ENCODE results near the gene MAP2K6. TPM values are rescaled to one million over a fixed set of nuclear protein-coding genes. Genes with fewer than 3 reads are reported as not detected.

Gene MAP2K6
- polyA plus RNA-seq, 4 donors = 5.1 to 21.2 (median 13.4) TPM

DNA sequence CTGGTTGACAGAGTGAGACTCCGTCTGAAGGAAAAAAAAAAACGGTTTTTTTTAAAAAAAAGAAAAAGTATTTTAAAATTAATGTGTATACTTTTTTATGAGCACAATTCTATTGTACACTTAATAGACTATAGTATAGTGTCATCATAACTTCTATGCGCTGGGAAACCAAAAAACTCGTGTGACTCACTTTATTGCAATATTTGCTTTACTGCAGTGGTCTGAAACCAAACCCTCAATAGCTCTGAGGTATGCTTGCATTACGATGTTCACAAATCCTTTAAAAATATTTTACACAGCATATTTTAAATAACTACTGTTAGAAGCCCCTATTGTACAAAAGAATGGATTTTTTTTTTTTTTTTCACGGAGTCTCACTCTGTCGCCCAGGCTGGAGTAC is 12.4 kb upstream of the MAP2K6 start:
- DNase-seq = no peak
- Histone ChIP-seq H3K4me3 (ENCODE audit: low read depth in 1 of 3, low read length in 3 of 3) (no peak overlapping the region), H3K27me3 (ENCODE audit: control insufficient read depth in 3 of 3, insufficient read depth in 3 of 3, low read length in 3 of 3) (no peaks in the 10 kb centered on the region), H3K9me3 (ENCODE audit: control insufficient read depth in 2 of 2, insufficient read depth in 1 of 2, low read depth in 1 of 2, low read length in 1 of 2) (peaks cover 0 to 8% of the 10 kb centered on the region in 2 donors), H3K36me3 (ENCODE audit: control insufficient read depth in 3 of 3, insufficient read depth in 2 of 3, low read depth in 1 of 3, low read length in 3 of 3) (no peaks in the 10 kb centered on the region), H3K4me1 (ENCODE audit: control insufficient read depth in 3 of 3, insufficient read depth in 2 of 3, low read depth in 1 of 3, low read length in 2 of 3) (no peaks in the 10 kb centered on the region), H3K27ac (ENCODE audit: low read depth in 1 of 3, low read length in 2 of 3) (no peak overlapping the region)
- 86 to 91% (median 91%) methylated on average over 7 of the region's 7 CpGs for WGBS, 3 donors
- no peak for FAIRE-seq

DNA sequence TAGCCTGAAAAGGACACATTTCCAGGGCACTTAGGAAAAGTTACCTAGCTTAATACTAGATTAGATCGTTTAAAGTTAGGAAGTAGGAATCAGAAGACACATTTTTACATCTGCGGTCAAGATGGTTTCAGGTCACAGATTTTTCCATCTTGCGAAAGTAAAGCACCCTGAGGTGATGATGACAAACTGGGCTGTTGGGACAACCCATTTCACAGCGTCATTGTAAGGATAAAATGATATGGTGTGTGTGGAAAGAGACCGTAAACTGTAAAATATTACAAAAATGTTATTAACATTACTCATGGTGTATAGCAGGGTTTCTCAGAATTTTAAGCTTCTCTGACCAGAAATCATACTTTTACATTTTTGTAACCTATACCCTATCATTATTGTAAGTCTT is 10.1 kb upstream of the MAP2K6 start:
- Histone ChIP-seq H3K4me3 (ENCODE audit: low read depth in 1 of 3, low read length in 3 of 3) (no peak overlapping the region), H3K27ac (ENCODE audit: low read depth in 1 of 3, low read length in 2 of 3) (no peak overlapping the region), H3K9me3 (ENCODE audit: control insufficient read depth in 2 of 2, insufficient read depth in 1 of 2, low read depth in 1 of 2, low read length in 1 of 2) (peaks cover 0 to 8% of the 10 kb centered on the region in 2 donors), H3K27me3 (ENCODE audit: control insufficient read depth in 3 of 3, insufficient read depth in 3 of 3, low read length in 3 of 3) (no peaks in the 10 kb centered on the region), H3K36me3 (ENCODE audit: control insufficient read depth in 3 of 3, insufficient read depth in 2 of 3, low read depth in 1 of 3, low read length in 3 of 3) (no peaks in the 10 kb centered on the region), H3K4me1 (ENCODE audit: control insufficient read depth in 3 of 3, insufficient read depth in 2 of 3, low read depth in 1 of 3, low read length in 2 of 3) (no peaks in the 10 kb centered on the region)
- WGBS, 3 donors = 75 to 88% (median 88%) methylated on average over 5 of the region's 5 CpGs
- no peak for DNase-seq
- FAIRE-seq = no peak

DNA sequence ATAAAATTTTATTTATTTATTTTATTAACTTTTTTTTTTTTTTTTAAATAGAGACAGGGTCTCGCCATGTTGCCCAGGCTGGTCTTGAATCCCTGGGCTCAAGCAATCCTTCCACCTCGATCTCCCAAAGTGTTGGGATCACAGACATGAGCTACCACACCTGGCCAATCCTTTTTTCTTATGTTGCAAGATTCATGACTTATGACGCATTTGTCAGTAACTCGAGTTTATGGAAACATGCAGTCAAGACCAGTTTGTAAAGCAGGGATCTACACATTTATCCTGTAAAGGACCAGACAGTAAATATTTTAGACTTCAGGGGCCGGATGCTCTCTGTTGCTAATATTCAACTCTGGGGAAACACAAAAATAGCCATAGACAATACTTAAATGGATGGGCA is 9.4 kb upstream of the MAP2K6 start:
- Histone ChIP-seq H3K4me1 (ENCODE audit: control insufficient read depth in 3 of 3, insufficient read depth in 2 of 3, low read depth in 1 of 3, low read length in 2 of 3) (no peaks in the 10 kb centered on the region), H3K4me3 (ENCODE audit: low read depth in 1 of 3, low read length in 3 of 3) (no peak overlapping the region), H3K36me3 (ENCODE audit: control insufficient read depth in 3 of 3, insufficient read depth in 2 of 3, low read depth in 1 of 3, low read length in 3 of 3) (no peaks in the 10 kb centered on the region), H3K27me3 (ENCODE audit: control insufficient read depth in 3 of 3, insufficient read depth in 3 of 3, low read length in 3 of 3) (no peaks in the 10 kb centered on the region), H3K9me3 (ENCODE audit: control insufficient read depth in 2 of 2, insufficient read depth in 1 of 2, low read depth in 1 of 2, low read length in 1 of 2) (peaks cover 0 to 5% of the 10 kb centered on the region in 2 donors), H3K27ac (ENCODE audit: low read depth in 1 of 3, low read length in 2 of 3) (no peak overlapping the region)
- FAIRE-seq = no peak
- DNase-seq = no peak
- WGBS, 3 donors = 88 to 92% (median 91%) methylated on average over 5 of the region's 5 CpGs

DNA sequence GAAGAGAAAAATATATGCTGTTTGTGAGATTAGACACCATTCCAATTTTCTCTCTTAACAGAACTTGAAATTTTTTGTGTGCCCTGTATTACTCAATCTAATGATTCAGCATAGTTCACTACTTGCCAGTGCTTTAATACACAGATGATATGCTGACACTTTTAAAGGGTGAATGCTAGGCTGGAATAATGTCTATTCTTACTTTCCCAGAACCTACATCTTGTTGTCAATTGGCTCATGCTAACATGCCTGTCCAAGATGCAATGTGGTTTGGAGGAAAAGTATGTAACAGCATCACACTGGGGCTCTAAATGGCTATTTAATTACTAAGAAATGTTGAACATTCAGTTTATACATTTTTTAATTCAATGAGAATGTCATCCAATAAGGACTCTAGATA is 7.6 kb upstream of the MAP2K6 start:
- Histone ChIP-seq H3K4me1 (ENCODE audit: control insufficient read depth in 3 of 3, insufficient read depth in 2 of 3, low read depth in 1 of 3, low read length in 2 of 3) (no peaks in the 10 kb centered on the region), H3K27me3 (ENCODE audit: control insufficient read depth in 3 of 3, insufficient read depth in 3 of 3, low read length in 3 of 3) (no peaks in the 10 kb centered on the region), H3K27ac (ENCODE audit: low read depth in 1 of 3, low read length in 2 of 3) (no peak overlapping the region), H3K9me3 (ENCODE audit: control insufficient read depth in 2 of 2, insufficient read depth in 1 of 2, low read depth in 1 of 2, low read length in 1 of 2) (no peaks in the 10 kb centered on the region), H3K4me3 (ENCODE audit: low read depth in 1 of 3, low read length in 3 of 3) (no peak overlapping the region), H3K36me3 (ENCODE audit: control insufficient read depth in 3 of 3, insufficient read depth in 2 of 3, low read depth in 1 of 3, low read length in 3 of 3) (no peaks in the 10 kb centered on the region)
- FAIRE-seq = no peak
- no peak for DNase-seq

DNA sequence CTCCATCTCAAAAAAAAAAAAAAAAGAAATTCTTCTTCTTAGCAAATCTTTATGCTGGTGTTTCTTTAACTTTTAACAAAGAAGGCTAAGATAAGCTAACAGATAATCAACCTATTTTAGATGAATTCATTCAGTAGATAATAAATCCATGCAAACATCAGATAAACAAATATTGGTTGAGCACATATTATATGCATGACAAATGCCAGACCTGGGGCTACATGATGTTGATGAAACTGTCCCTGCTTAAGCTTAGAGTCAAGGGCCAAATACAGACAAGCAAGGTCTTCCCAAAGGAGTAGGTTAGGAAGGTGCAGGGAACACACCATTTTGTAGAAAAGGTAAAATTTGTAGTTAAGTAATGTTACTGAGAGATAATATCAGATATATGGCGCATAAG is 6.7 kb upstream of the MAP2K6 start:
- no peak for FAIRE-seq
- no peak overlapping the region for H3K4me3 ChIP-seq (ENCODE audit: low read depth in 1 of 3, low read length in 3 of 3)
- H3K27ac ChIP-seq (ENCODE audit: low read depth in 1 of 3, low read length in 2 of 3) = no peak overlapping the region
- no peaks in the 10 kb centered on the region for H3K36me3 ChIP-seq (ENCODE audit: control insufficient read depth in 3 of 3, insufficient read depth in 2 of 3, low read depth in 1 of 3, low read length in 3 of 3)
- no peaks in the 10 kb centered on the region for H3K27me3 ChIP-seq (ENCODE audit: control insufficient read depth in 3 of 3, insufficient read depth in 3 of 3, low read length in 3 of 3)
- DNase-seq = no peak
- H3K4me1 ChIP-seq (ENCODE audit: control insufficient read depth in 3 of 3, insufficient read depth in 2 of 3, low read depth in 1 of 3, low read length in 2 of 3) = no peaks in the 10 kb centered on the region
- WGBS, 3 donors = 95 to 100% (median 98%) methylated on average over 1 of the region's 1 CpG
- H3K9me3 ChIP-seq (ENCODE audit: control insufficient read depth in 2 of 2, insufficient read depth in 1 of 2, low read depth in 1 of 2, low read length in 1 of 2) = no peaks in the 10 kb centered on the region

DNA sequence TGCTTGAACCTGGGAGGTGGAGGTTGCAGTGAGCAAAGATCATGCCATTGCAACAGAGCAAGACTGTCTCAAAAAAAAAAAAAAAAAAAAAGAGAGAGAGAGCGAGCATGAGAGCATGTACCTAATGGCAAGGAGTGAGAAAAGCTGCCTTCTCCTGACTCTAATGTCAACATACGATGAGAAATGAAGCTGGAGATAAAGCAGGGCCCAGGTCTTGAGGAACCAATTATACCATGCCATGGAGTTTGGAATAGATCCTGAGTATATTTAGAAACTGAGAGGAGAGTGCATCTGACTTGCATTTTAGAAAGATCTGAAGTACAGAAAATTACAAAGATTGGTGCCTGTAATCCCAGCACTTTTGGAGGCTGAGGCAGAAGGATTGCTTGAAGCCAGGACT is 3.8 kb upstream of the MAP2K6 start:
- Histone ChIP-seq H3K4me1 (ENCODE audit: control insufficient read depth in 3 of 3, insufficient read depth in 2 of 3, low read depth in 1 of 3, low read length in 2 of 3) (no peaks in the 10 kb centered on the region), H3K27ac (ENCODE audit: low read depth in 1 of 3, low read length in 2 of 3) (no peak overlapping the region), H3K36me3 (ENCODE audit: control insufficient read depth in 3 of 3, insufficient read depth in 2 of 3, low read depth in 1 of 3, low read length in 3 of 3) (no peaks in the 10 kb centered on the region), H3K9me3 (ENCODE audit: control insufficient read depth in 2 of 2, insufficient read depth in 1 of 2, low read depth in 1 of 2, low read length in 1 of 2) (no peaks in the 10 kb centered on the region), H3K27me3 (ENCODE audit: control insufficient read depth in 3 of 3, insufficient read depth in 3 of 3, low read length in 3 of 3) (no peaks in the 10 kb centered on the region), H3K4me3 (ENCODE audit: low read depth in 1 of 3, low read length in 3 of 3) (no peak overlapping the region)
- 89 to 90% (median 90%) methylated on average over 2 of the region's 2 CpGs for WGBS, 3 donors
- no peak for DNase-seq
- no peak for FAIRE-seq

DNA sequence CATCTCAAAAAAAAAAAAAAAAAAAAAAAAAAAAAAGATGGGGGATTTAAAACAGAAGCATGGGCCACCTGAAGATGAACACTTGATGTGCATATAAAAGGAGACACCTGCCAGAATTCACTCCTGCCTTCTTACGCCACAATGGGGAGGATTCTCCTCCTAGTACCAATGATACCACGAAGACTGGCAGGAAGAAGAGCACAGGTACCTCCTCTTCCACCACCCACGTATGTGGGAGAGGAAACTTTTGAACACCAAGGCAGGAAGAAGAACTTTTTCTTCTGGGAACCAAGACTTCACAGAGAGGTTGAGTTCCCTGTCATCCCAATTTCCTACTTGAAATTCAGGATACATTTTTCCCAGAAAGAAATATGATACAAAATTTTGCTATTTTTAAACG is 2.7 kb upstream of the MAP2K6 start:
- DNase-seq (no peak), FAIRE-seq (no peak)
- 74 to 81% (median 77%) methylated on average over 4 of the region's 4 CpGs for WGBS, 3 donors
- Histone ChIP-seq H3K27ac (ENCODE audit: low read depth in 1 of 3, low read length in 2 of 3) (no peak overlapping the region), H3K27me3 (ENCODE audit: control insufficient read depth in 3 of 3, insufficient read depth in 3 of 3, low read length in 3 of 3) (no peaks in the 10 kb centered on the region), H3K4me1 (ENCODE audit: control insufficient read depth in 3 of 3, insufficient read depth in 2 of 3, low read depth in 1 of 3, low read length in 2 of 3) (peaks cover 0 to 4% (median 1%) of the 10 kb centered on the region in 3 donors), H3K36me3 (ENCODE audit: control insufficient read depth in 3 of 3, insufficient read depth in 2 of 3, low read depth in 1 of 3, low read length in 3 of 3) (no peaks in the 10 kb centered on the region), H3K4me3 (ENCODE audit: low read depth in 1 of 3, low read length in 3 of 3) (no peak overlapping the region), H3K9me3 (ENCODE audit: control insufficient read depth in 2 of 2, insufficient read depth in 1 of 2, low read depth in 1 of 2, low read length in 1 of 2) (no peaks in the 10 kb centered on the region)

DNA sequence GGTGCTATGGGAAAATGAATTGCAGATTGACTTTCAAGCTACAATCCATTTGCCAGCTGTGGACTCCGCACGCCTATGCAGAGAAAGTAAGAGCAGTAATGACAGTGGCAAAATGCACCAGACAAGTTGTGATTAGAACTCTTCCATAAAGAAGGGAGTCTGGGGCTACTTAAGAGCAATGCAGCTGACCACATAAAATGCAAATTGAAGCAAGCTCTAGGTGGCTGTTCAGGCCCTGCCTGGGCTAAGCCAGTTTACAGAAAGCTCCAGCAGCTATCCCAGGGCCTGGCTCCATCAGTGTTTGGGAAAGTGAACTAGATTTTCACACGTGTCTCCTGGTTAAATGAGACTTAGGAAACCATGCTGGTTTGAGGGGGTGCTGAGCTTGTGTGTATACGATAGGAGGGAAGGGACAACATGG is 2.2 kb upstream of the MAP2K6 start:
- H3K36me3 ChIP-seq (ENCODE audit: control insufficient read depth in 3 of 3, insufficient read depth in 2 of 3, low read depth in 1 of 3, low read length in 3 of 3) = no peaks in the 10 kb centered on the region
- H3K4me1 ChIP-seq (ENCODE audit: control insufficient read depth in 3 of 3, insufficient read depth in 2 of 3, low read depth in 1 of 3, low read length in 2 of 3) = peaks cover 1 to 7% (median 4%) of the 10 kb centered on the region in 3 donors
- WGBS, 3 donors = 73 to 83% (median 82%) methylated on average over 4 of the region's 4 CpGs
- no peak overlapping the region for H3K4me3 ChIP-seq (ENCODE audit: low read depth in 1 of 3, low read length in 3 of 3)
- DNase-seq (no peak), FAIRE-seq (no peak)
- no peaks in the 10 kb centered on the region for H3K27me3 ChIP-seq (ENCODE audit: control insufficient read depth in 3 of 3, insufficient read depth in 3 of 3, low read length in 3 of 3)
- no peak overlapping the region for H3K27ac ChIP-seq (ENCODE audit: low read depth in 1 of 3, low read length in 2 of 3)
- no peaks in the 10 kb centered on the region for H3K9me3 ChIP-seq (ENCODE audit: control insufficient read depth in 2 of 2, insufficient read depth in 1 of 2, low read depth in 1 of 2, low read length in 1 of 2)

DNA sequence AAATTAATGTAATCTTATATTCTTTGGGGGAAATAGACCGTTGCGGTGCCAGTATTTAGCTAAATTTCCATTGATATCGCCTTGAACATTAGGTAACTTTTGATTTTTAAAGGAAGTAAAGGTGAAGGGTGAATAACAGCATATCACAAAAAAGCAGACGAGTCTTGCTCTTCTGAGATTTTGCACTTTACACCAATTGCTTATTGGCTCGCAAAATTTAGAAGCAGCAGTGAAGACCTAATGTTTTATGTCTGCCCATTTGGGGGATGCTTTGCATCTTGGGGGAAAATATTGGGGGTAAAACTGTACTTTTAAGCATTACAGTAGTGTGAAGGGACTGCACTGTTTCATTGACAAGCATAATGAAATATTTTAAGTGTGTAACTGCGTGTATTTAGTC is 934 bp downstream of the MAP2K6 start:
- no peaks in the 10 kb centered on the region for H3K27me3 ChIP-seq (ENCODE audit: control insufficient read depth in 3 of 3, insufficient read depth in 3 of 3, low read length in 3 of 3)
- no peaks in the 10 kb centered on the region for H3K36me3 ChIP-seq (ENCODE audit: control insufficient read depth in 3 of 3, insufficient read depth in 2 of 3, low read depth in 1 of 3, low read length in 3 of 3)
- no peaks in the 10 kb centered on the region for H3K9me3 ChIP-seq (ENCODE audit: control insufficient read depth in 2 of 2, insufficient read depth in 1 of 2, low read depth in 1 of 2, low read length in 1 of 2)
- H3K4me3 ChIP-seq (ENCODE audit: low read depth in 1 of 3, low read length in 3 of 3) = peak overlapping the region in 2 of 3 donors; percentile 22 to 73
- peak overlapping the region in 1 of 3 donors; percentile 48 for H3K27ac ChIP-seq (ENCODE audit: low read depth in 1 of 3, low read length in 2 of 3)
- 1 to 5% (median 3%) methylated on average over 6 of the region's 6 CpGs for WGBS, 3 donors
- DNase-seq (no peak), FAIRE-seq (no peak)
- H3K4me1 ChIP-seq (ENCODE audit: control insufficient read depth in 3 of 3, insufficient read depth in 2 of 3, low read depth in 1 of 3, low read length in 2 of 3) = peaks cover 4 to 7% (median 4%) of the 10 kb centered on the region in 3 donors

All from small intestine (tissue), 7 donors.